Adrenal gland (tissue), 12 donors: ENCODE results near the gene ZIC1. TPM values are rescaled to one million over a fixed set of nuclear protein-coding genes. Genes with fewer than 3 reads are reported as not detected.
A peak's percentile ranks its signal among the peaks of the same experiment; 100 is the strongest.

Source experiments
- DNase-seq, 7 donors: peaks; one replicate each; pipeline ENCODE4 v3.0.0-alpha.2; 2019 to 2020
- H3K27ac ChIP-seq, 5 donors: fragments of 200-600 bp; sonication (generic) in 4 of 5; 1 replicate in 3 of 5; 2 replicates in 2 of 5; pipeline versions ENCODE4 v1.5.1 to v1.8.0; 2016 to 2020; ENCODE audit warnings: mild to moderate bottlenecking in 1 of 5
- H3K27me3 ChIP-seq: fragments of 200-600 bp; 2 replicates; pipeline ENCODE4 v1.8.0; 2021
- H3K36me3 ChIP-seq, 2 donors: fragments of 200-600 bp; replicated peaks in 1 of 2; 1 replicate in 1 of 2; 2 replicates in 1 of 2; pipeline versions ENCODE4 v1.5.1 to v1.8.0; 2018 to 2022
- H3K4me1 ChIP-seq, 2 donors: fragments of 200-600 bp; replicated peaks in 1 of 2; 1 replicate in 1 of 2; 2 replicates in 1 of 2; pipeline versions ENCODE4 v1.5.1 to v1.8.0; 2018 to 2021
- H3K4me3 ChIP-seq, 4 donors: fragments of 200-600 bp; sonication (generic) in 3 of 4; one replicate each; pipeline ENCODE4 v1.5.1; 2016 to 2018
- H3K9me3 ChIP-seq, 3 donors: fragments of 200-600 bp; sonication (generic) in 1 of 3; replicated peaks in 1 of 3; 1 replicate in 2 of 3; 2 replicates in 1 of 3; pipeline versions ENCODE4 v1.5.1 to v1.8.0; 2016 to 2021
- POLR2A ChIP-seq, 2 donors: fragments of 450-650 bp; IDR thresholded peaks; one replicate each; pipeline ENCODE4 v1.6.1; 2017; ENCODE audit warnings: antibody characterized with exemption in 2 of 2, mild to moderate bottlenecking in 2 of 2, moderate library complexity in 1 of 2
- WGBS, 4 donors: extraction: QIAGEN DNeasy Blood & Tissue Kit in 2 of 4; methylation state at CpG; one replicate each; pipeline versions ENCODE4 v1.1.5 to v1.1.7; 2013 to 2017; 5-methylcytosine and 5-hydroxymethylcytosine counted together
- intact Hi-C, 2 donors: fragments of 100-400 bp; cut with DNase I; formaldehyde crosslinking; loops; one replicate each; pipeline versions ENCODE4 v1.14.1 to v1.15.0; 2022 to 2023
- polyA plus RNA-seq, 3 donors: library from polyadenylated mRNA; stranded (reverse); fragments of 200-250 nt in 2 of 3; fragments of 350-450 nt in 1 of 3; fragmentation: Illumina TruSeq in 1 of 3; extraction: RNeasy Lipid Tissue Mini Kit (QIAGEN cat#74804) in 1 of 3; gene quantifications; one replicate each; pipeline ENCODE4 v1.2.3, GENCODE V29; 2013 to 2014
- total RNA-seq, 9 donors: library from RNA; depleted of rRNA in 4 of 9; stranded (reverse); fragments of >200 nt in 4 of 9; fragments of 120-200 nt in 1 of 9; fragmentation: NEBNext Ultra II Directional in 1 of 9; extraction: Animal tissue kit (Norgen Biotek cat#: 25700) in 1 of 9; gene quantifications; one replicate each; pipeline versions ENCODE4 v1.1.0 to v1.2.4, GENCODE V29; 2013 to 2023
- TF ChIP-seq, protein P1 (sequence below), 6 experiments: fragments of 450-650 bp in 4 of 6; fragments of 200-600 bp in 2 of 6; sonication (generic) in 1 of 6; IDR thresholded peaks; 1 replicate in 5 of 6; 2 replicates in 1 of 6; pipeline versions ENCODE4 v1.5.1 to v1.8.0; 2016 to 2021; ENCODE audit warnings: antibody characterized with exemption in 6 of 6, mild to moderate bottlenecking in 2 of 6, moderate library complexity in 1 of 6
- donor health status: healthy with polysubstance abuse.
- donor health status: Bipolar disorder and iron deficiency.
- donor health status: DM: yes; HTN: yes; CAD: no.
- donor health status: DM: no; HTN: no; CAD: no.
- donor health status: DM: no; HTN: no; CAD: no.
- donor health status: DM: yes; HTN: yes; CAD: no.

ZIC1 gene
- total and polyA plus RNA-seq, 12 donors = 0.08 to 0.64 (median 0.32) TPM; not detected in 9

DNA sequence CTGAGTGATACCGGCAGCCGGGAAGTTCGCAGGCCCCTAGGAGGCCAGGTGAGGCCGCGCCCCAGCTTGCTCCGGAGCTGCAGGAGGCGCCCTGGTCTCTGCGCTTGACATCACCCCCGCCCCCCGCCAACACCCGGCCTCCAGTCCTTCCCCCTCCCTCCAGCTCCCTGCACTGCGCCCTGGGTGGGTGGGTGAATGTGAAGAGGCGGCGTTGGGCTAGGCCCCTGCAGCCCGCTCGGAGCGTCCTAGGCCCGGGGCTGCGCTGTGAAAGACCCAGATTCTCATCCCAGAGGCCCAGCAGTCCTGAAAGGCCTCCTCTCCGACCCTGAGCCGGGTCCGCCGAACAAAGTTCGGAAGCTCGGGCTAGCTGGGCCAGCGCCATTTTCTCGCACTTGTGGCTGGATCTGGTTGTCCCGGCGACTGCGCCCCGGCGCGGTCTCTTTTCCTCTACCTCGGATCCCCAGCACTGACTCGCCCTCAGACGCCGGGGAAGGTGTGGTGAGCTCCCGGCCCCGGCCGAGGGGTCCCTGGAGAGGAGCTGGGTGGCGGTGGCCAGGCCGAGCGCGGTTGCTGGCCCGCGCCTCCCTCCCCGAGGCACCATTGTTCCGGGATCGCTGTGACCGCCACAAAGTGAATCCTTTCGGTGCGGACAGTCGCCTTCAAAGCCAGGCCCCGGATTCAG, 15.8 kb upstream of the ZIC1 start:
- intact Hi-C loops = no loop called here
- no peak for DNase-seq
- TF ChIP-seq, protein P1, sequence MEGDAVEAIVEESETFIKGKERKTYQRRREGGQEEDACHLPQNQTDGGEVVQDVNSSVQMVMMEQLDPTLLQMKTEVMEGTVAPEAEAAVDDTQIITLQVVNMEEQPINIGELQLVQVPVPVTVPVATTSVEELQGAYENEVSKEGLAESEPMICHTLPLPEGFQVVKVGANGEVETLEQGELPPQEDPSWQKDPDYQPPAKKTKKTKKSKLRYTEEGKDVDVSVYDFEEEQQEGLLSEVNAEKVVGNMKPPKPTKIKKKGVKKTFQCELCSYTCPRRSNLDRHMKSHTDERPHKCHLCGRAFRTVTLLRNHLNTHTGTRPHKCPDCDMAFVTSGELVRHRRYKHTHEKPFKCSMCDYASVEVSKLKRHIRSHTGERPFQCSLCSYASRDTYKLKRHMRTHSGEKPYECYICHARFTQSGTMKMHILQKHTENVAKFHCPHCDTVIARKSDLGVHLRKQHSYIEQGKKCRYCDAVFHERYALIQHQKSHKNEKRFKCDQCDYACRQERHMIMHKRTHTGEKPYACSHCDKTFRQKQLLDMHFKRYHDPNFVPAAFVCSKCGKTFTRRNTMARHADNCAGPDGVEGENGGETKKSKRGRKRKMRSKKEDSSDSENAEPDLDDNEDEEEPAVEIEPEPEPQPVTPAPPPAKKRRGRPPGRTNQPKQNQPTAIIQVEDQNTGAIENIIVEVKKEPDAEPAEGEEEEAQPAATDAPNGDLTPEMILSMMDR (IDR thresholded peaks at IDR 0.05) = no peak
- no peak for TF ChIP-seq POLR2A (IDR thresholded peaks at IDR 0.05)
- Histone ChIP-seq H3K27ac (no peak overlapping the region), H3K9me3 (no peaks in the 10 kb centered on the region), H3K4me1 (peaks cover 0 to 7% of the 10 kb centered on the region in 2 donors), H3K27me3 (peaks cover 94% of the 10 kb centered on the region), H3K36me3 (no peaks in the 10 kb centered on the region), H3K4me3 (peak overlapping the region in 1 of 4 donors; percentile 33)
- 4 to 17% (median 5%) methylated on average over 19 to 54 of the region's 54 CpGs for WGBS, 4 donors

DNA sequence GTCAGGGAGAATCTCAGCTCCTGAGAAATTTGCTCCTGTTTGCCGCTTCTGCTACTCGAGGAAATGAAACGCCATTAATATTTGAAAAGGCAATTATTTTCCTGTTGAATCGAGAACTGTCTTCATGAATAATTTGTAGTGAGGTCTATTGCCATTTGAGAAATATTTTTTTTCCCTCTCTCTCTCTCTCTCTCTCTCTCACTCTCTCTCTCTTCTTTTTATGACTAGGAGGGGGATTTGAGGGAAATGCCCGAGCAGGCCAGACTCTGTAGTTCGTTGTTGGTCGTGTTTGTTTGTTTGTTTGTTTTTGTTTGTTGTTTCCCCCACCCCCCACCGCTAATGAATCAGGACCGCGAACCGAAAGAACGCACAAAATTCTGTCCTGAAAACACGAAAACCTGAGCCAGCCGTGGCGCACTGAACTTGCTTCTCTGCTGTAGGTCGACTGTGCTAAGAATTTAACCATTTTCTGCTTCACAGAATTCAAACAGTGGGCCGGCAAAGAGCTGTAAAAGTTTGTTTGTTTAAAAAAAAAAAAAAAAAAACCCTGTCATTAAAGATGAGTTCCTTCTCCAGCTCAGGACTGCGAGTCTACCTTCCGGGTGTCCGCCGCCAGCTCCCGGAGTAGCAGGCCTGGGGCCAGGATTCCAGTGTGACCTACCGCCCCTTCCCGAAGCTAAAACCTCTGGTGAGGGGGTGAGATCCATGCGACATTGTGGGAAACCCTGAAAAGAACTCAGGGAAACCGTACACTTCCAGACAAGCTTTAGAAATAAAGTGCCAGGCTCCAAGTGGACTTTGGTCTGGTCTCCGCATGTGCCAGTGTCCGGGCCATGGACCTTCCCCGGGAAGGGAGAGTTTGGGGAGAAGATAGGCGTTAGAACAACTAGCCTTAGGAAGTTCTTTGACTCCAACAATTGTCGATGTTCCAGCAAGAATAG, 15.0 kb upstream of the ZIC1 start:
- Histone ChIP-seq H3K4me1 (peaks cover 0 to 7% of the 10 kb centered on the region in 2 donors), H3K9me3 (no peaks in the 10 kb centered on the region), H3K27me3 (peaks cover 94% of the 10 kb centered on the region), H3K36me3 (no peaks in the 10 kb centered on the region), H3K27ac (no peak overlapping the region), H3K4me3 (peak overlapping the region in 1 of 4 donors; percentile 33)
- TF ChIP-seq, protein P1 (IDR thresholded peaks at IDR 0.05) = no peak
- no peak for TF ChIP-seq POLR2A (IDR thresholded peaks at IDR 0.05)
- no peak for DNase-seq
- intact Hi-C loops = no loop called here
- WGBS, 4 donors = 15 to 19% (median 16%) methylated on average over 31 of the region's 31 CpGs

DNA sequence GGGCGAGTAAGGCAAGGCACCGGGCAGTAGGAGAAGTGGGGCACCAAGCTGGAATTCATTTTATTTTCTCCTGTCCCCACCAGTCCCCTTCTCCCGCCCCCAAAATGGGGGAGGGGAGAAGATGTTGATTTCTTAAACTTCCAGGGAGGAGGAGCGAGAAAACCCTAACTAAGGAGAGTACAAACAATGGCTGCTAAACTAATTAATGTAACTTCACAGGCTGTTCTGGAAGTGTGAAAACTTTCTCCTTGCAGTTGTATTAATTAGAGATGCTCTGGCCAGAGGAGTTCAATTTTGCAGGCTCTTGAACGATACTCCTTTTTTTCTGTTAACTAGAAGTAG, 14.3 kb upstream of the ZIC1 start:
- Histone ChIP-seq H3K27me3 (peaks cover 92% of the 10 kb centered on the region), H3K4me1 (peaks cover 0 to 7% of the 10 kb centered on the region in 2 donors), H3K4me3 (no peak overlapping the region), H3K9me3 (no peaks in the 10 kb centered on the region), H3K27ac (no peak overlapping the region), H3K36me3 (no peaks in the 10 kb centered on the region)
- intact Hi-C loops = no loop called here
- 17 to 35% (median 19%) methylated on average over 5 of the region's 5 CpGs for WGBS, 4 donors
- TF ChIP-seq, protein P1 (IDR thresholded peaks at IDR 0.05) = no peak
- TF ChIP-seq POLR2A (IDR thresholded peaks at IDR 0.05) = no peak
- DNase-seq = no peak

DNA sequence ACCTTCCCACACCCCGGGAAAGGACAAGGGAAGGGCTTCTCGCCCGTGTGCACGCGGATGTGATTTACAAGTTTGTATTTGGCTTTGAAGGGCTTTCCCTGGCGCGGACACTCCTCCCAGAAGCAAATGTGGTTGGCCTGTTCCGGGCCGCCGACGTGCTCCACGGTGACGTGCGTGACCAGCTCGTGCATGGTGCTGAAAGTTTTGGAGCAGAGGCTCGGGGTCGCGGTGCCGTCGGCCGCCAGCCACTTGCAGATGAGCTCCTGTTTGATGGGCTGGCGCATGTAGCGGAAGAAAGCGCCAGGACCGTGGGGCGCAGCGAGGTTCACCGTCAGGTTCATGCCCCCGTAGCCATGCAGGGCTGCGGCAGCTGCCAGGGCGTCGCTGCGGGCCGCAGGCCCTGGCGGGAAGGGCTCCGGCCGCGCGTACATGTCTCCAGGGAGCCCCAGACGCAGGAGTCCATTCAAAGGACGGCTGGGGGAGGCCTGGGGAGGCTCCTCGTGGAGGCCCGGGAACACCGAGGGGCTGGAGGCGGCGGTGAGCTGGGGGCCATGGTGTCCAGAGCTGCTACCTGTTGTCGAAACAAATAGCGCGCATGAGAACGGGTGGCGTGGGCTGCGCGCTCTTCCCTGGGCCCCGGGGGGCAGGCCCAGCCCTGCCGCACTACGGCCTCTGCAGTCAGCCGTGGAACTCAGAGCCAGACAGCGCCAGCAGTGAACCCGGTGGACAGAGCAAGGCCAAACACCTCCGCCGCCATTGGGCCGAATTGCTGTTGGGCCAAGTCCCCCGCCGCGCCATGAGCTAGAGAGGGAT, 13.1 kb upstream of the ZIC1 start:
- TF ChIP-seq POLR2A (IDR thresholded peaks at IDR 0.05) = no peak
- TF ChIP-seq, protein P1 (IDR thresholded peaks at IDR 0.05) = no peak
- intact Hi-C loops = no loop called here
- no peaks in the 10 kb centered on the region for H3K36me3 ChIP-seq
- DNase-seq = no peak
- WGBS, 4 donors = 1 to 6% (median 6%) methylated on average over 22 to 65 of the region's 65 CpGs
- H3K27me3 ChIP-seq = peaks cover 91% of the 10 kb centered on the region
- H3K4me3 ChIP-seq = no peak overlapping the region
- peaks cover 0 to 7% of the 10 kb centered on the region in 2 donors for H3K4me1 ChIP-seq
- H3K9me3 ChIP-seq = no peaks in the 10 kb centered on the region
- no peak overlapping the region for H3K27ac ChIP-seq
